Stimulated activated CD8-positive, alpha-beta memory T cell treated with anti-CD3 and anti-CD28 coated beads, Interleukin-7, amount 100 ng/mL, for 4 hours (primary cell): ENCODE data around the gene TRIM67.
"Not testable (repeated sequence)": the region's sequence is repeated elsewhere in the genome, so short reads cannot be mapped to it uniquely, and the experiment has no call there.

ENCODE experiments used
- DNase-seq, 2 donors: peaks; one replicate each; pipeline ENCODE4 v3.0.0-alpha.2; 2020; ENCODE audit warnings: low read depth in 2 of 2

Gene TRIM67

GRCh38 chr1:231161667-231162296 is at the start of gene TRIM67:
TRIM67 (plus strand) TSS chr1:231162058; CDS start chr1:231162970, 912 bp downstream.
- no peak for DNase-seq

- no peak for DNase-seq
Observed at GRCh38 chr1:231116738-231117137, 45.1 kb upstream of the TRIM67 start.

DNA sequence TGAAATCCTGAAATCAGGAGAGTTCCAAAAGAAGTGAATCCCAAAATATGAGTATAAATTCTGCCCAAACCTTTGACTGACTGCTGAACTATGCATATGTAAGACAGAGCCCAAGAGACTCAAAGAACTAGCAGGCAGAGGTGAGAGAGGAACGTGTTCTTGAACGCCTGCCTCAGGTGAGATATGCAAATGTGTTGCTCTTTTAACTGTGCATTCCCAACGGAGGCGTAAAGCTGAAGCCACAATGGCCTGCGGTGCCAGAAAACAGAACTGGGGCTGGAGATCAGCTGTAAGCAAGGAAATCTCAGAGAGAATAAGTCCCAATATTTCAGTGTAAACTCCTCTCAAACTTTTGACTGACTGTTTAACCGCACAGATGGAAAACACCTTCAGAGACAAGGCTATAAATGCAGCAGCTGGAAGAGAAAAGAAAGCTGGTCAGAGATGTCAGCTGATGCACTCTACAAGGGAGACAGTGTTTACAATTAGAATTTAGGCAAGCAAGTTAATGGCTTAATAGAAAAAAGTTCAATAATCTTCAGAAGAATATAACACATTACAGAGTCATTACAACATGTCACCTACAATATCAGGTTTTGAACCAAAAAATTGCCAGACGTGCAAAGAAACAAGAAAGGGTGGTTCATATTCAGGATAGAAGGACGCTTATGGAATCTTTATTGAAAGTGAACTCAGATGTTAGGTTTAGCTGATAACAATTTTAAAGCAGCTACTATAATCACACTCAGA is 43.0 kb upstream of the TRIM67 start:
- no peak for DNase-seq

DNA sequence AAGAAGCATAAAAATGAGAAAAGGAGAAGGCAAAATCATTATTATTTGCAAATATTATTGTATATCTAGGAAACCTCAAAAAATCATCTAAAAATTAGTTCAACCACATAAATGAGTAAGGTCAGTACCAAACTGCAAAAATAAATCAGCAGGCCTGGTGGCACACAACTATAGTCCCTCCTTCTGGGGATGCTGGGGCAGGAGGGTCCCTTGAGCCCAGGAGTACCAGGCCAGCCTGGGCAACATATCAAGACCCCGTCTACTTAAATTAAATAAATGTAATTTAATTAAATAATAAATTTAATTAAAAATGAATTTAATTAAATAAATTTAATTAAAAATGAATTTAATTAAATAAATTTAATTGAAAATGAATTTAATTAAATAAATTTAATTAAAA is 40.3 kb upstream of the TRIM67 start:
- DNase-seq: no peak

GRCh38 chr1:231122143-231122542 is 39.7 kb upstream of the TRIM67 start:
- DNase-seq: no peak

GRCh38 chr1:231124746-231125145 is 37.1 kb upstream of the TRIM67 start:
- no peak for DNase-seq

GRCh38 chr1:231125972-231126580 is 35.8 kb upstream of the TRIM67 start:
- no peak for DNase-seq

GRCh38 chr1:231127106-231127505 is 34.8 kb upstream of the TRIM67 start:
- not testable (repeated sequence) for DNase-seq

DNA sequence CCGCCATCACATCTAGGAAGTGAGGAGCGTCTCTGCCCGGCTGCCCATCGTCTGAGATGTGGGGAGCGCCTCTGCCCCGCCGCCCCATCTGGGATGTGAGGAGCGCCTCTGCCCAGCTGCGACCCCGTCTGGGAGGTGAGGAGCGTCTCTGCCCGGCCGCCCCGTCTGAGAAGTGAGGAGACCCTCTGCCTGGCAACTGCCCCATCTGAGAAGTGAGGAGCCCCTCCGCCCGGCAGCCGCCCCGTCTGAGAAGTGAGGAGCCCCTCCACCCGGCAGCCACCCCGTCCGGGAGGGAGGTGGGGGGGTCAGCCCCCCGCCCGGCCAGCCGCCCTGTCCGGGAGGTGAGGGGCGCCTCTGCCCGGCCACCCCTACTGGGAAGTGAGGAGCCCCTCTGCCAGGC is 33.4 kb upstream of the TRIM67 start:
- not testable (repeated sequence) for DNase-seq

- no peak for DNase-seq
Observed at GRCh38 chr1:231130544-231130943, 31.3 kb upstream of the TRIM67 start.

DNA sequence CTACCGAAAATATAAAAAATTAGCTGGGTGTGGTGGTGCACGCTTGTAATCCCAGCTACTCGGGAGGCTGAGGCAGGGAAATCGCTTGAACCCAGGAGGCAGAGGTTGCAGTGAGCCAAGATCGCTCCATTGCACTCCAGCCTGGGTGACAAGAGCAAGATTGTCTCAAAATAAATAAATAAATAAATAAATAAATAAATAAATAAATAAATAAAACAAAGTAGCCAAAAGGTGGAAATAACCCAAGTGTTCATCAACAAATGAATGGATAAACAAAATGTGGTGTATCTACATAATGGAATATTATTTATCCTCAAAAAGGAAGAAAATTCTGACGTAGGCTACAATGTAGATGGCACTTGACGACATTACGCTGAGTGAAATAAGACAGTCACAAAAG is 29.3 kb upstream of the TRIM67 start:
- not testable (repeated sequence) for DNase-seq

- DNase-seq: no peak
Observed at GRCh38 chr1:231134624-231135023, 27.2 kb upstream of the TRIM67 start.

DNA sequence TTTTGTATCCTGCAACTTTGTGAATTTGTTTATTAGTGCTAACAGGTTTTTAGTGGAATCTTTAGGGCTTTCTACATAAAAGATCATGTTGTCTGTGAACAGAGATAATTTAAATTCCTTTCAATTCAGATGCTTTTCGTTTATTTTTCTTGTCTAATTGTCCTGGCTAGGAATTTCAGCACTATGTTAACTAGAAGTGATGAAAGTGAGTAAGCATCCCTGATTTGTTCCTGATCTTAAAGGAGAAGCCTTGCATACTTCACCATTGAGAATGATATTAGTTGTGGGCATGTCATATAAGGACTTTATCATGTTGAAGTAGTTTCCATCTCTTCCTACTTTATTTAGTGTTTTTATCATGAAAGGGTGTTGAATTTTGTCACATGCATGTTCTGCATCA is 23.6 kb upstream of the TRIM67 start:
- no peak for DNase-seq

DNA sequence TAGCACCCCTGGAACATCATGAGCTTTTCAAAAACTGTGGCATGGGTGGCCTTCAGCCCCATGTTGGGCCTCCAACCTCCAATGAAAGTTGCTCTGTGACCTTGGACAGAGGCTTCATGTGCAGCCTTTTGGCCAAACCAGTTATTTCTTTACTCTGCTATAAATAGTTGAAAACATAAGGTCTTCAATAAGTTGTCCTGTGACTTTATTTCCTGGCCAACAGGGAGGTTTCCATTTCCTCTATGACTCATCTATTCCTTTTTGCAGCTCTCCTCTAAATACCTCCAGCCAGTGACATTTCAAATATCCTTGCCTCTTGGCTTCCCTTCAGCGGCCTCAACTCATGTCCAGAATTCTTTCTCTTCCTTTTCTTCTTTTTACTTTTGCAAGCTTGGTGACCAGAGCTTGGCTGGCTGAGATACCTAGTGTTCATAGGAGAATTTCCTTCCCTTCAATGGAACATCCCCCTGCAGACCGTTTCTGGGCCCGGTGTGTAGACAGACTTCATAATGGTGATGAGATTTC is 22.7 kb upstream of the TRIM67 start:
- DNase-seq: no peak

GRCh38 chr1:231139659-231140654 is 21.9 kb upstream of the TRIM67 start:
- no peak for DNase-seq

DNA sequence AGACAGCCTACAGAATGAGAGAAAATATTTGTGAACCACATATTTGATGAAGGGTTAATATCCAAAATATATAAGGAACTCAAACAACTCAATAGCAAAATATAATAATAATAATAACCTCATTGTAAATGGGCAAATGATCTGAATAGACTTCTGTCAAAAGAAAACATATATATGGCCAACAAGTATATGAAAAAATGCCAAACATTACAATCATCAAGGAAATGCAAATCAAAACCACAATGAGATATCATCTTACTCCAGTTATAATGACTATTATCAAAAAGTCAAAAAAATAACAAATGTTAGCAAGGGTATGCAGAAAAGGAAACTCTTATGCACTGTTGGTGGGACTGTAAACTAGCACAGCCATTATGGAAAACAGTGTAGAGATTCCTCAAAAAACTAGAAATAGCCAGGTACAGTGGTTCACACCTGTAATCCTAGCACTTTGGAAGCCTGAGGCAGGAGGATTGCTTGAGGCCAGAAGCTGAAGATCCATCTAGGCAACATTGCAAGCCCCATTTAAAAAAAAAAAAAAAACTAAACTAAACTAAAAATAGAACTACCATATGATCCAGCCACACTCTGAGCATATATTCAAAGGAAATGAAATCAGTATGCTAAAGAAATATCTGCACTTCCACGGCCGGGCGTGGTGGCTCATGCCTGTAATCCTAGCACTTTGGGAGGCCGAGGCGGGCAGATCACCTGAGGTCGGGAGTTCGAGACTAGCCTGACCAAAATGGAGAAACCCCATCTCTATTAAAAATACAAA is 17.3 kb upstream of the TRIM67 start:
- no peak for DNase-seq

DNA sequence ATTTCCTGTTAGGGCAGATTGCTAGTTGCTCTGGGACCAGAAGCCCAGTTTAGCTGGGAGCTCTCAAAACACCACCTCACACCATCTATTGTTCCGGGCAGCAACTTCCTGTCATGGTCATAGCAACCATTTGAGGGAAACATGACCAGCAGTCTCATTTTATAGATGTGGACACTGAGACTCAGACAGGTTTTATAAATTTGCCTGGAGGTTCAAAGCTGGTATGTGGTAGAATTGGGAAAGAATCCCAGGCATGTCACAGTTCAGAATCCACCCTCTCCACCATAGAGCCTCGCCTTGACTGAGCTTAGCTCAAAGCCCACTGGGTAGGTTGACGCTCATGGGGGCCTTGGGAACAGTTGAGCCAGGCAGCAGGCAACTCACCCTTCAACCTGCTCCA is 14.0 kb upstream of the TRIM67 start:
- no peak for DNase-seq

- DNase-seq: no peak
Observed at GRCh38 chr1:231151811-231152210, 10.0 kb upstream of the TRIM67 start.

- no peak for DNase-seq
Observed at GRCh38 chr1:231153726-231154125, 8.1 kb upstream of the TRIM67 start.

GRCh38 chr1:231155808-231156207 is 6.0 kb upstream of the TRIM67 start:
- DNase-seq: no peak

- no peak for DNase-seq
Observed at GRCh38 chr1:231157311-231157710, 4.5 kb upstream of the TRIM67 start.
